Spleen (tissue), 7 donors: Measurements from ENCODE around the gene FAM107A.

Source experiments
- CTCF ChIP-seq, 11 experiments: fragments of 200-600 bp in 7 of 11; fragments of 450-650 bp in 4 of 11; sonication (generic) in 4 of 11; IDR thresholded peaks in 8 of 11; conservative IDR thresholded peaks in 3 of 11; 1 replicate in 7 of 11; 2 replicates in 4 of 11; pipeline versions ENCODE4 v1.4.0 to v1.8.0; 2016 to 2021; ENCODE audit warnings: antibody characterized with exemption in 11 of 11, inconsistent platforms in 4 of 11, mild to moderate bottlenecking in 1 of 11
- POLR2A ChIP-seq, 3 donors: fragments of 450-650 bp; IDR thresholded peaks; one replicate each; pipeline ENCODE4 v1.5.1; 2017; ENCODE audit warnings: antibody characterized with exemption in 3 of 3, mild to moderate bottlenecking in 1 of 3
- POLR2AphosphoS5 ChIP-seq, 3 donors: sonication (generic); formaldehyde crosslinking; IDR thresholded peaks; one replicate each; pipeline ENCODE4 v1.5.1; 2017; ENCODE audit warnings: antibody characterized with exemption in 3 of 3
- donor health status: DM: no; HTN: no; CAD: no; lungs with moderate emphysema.
- donor health status: DM: no; HTN: no; CAD: no.
- donor health status: DM: no; HTN: no; CAD: no.

- no peak for TF ChIP-seq POLR2A (IDR thresholded peaks at IDR 0.05)
- TF ChIP-seq CTCF (IDR thresholded peaks at IDR 0.05 in 8 of 11, conservative IDR thresholded peaks at IDR 0.05 in 3 of 11), result no peak
- TF ChIP-seq POLR2AphosphoS5 (IDR thresholded peaks at IDR 0.05), result no peak
These were observed 31.5 kb upstream of the FAM107A start for GRCh38 chr3:58608648-58609047.
